Breast epithelium (tissue), 3 donors: ENCODE data around the gene PNPLA7.

Source experiments
- POLR2AphosphoS5 ChIP-seq, 3 donors: sonication (generic); formaldehyde crosslinking; IDR thresholded peaks; one replicate each; pipeline ENCODE4 v1.6.1; 2017; ENCODE audit warnings: antibody characterized with exemption in 3 of 3
- TF ChIP-seq, protein P1 (sequence below), 3 donors: fragments of 450-650 bp; IDR thresholded peaks; one replicate each; pipeline ENCODE4 v1.5.1; 2016 to 2017; ENCODE audit warnings: antibody characterized with exemption in 3 of 3, mild to moderate bottlenecking in 3 of 3, moderate library complexity in 3 of 3

DNA sequence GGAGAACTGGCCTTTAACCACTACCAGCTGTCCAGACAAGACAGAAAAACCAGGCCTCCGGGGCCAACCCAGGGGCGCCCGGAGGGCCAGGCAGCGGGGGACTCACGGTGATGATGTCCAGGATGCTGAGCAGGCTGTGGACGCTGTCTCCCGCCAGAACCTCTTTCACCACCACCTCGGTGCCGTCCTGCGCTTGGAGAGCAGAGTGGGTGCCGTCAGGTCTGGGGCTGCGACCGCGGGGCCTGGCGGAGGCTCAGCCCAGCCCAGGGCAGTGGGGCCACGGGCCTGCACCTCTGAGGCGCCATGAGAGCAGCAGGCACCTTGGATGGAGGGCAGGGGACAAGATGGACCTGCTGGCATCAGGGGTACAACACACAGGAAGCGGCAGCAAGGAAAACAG, 9.7 kb downstream of the PNPLA7 start:
- TF ChIP-seq, protein P1, sequence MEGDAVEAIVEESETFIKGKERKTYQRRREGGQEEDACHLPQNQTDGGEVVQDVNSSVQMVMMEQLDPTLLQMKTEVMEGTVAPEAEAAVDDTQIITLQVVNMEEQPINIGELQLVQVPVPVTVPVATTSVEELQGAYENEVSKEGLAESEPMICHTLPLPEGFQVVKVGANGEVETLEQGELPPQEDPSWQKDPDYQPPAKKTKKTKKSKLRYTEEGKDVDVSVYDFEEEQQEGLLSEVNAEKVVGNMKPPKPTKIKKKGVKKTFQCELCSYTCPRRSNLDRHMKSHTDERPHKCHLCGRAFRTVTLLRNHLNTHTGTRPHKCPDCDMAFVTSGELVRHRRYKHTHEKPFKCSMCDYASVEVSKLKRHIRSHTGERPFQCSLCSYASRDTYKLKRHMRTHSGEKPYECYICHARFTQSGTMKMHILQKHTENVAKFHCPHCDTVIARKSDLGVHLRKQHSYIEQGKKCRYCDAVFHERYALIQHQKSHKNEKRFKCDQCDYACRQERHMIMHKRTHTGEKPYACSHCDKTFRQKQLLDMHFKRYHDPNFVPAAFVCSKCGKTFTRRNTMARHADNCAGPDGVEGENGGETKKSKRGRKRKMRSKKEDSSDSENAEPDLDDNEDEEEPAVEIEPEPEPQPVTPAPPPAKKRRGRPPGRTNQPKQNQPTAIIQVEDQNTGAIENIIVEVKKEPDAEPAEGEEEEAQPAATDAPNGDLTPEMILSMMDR (IDR thresholded peaks at IDR 0.05) = no peak
- no peak for TF ChIP-seq POLR2AphosphoS5 (IDR thresholded peaks at IDR 0.05)
